Parathyroid adenoma (tissue), 2 donors: ENCODE measurements around the gene USH1C.

Source experiments
- H2AFZ ChIP-seq: fragments of 300-600 bp; sonication (generic); one replicate; pipeline ENCODE4 v1.7.0; 2017; ENCODE audit warnings: antibody characterized with exemption, mild to moderate bottlenecking
- H3K27ac ChIP-seq: fragments of 300-600 bp; sonication (generic); one replicate; pipeline ENCODE4 v1.7.0; 2017
- H3K27me3 ChIP-seq: fragments of 300-600 bp; sonication (generic); one replicate; pipeline ENCODE4 v1.7.0; 2017; ENCODE audit warnings: low read length; ENCODE audit not compliant: control insufficient read depth, insufficient read depth
- H3K36me3 ChIP-seq: fragments of 300-600 bp; sonication (generic); one replicate; pipeline ENCODE4 v1.7.0; 2017; ENCODE audit warnings: low read length; ENCODE audit not compliant: control insufficient read depth, insufficient read depth
- H3K4me1 ChIP-seq: fragments of 300-600 bp; sonication (generic); one replicate; pipeline ENCODE4 v1.7.0; 2017; ENCODE audit warnings: control low read depth
- H3K4me2 ChIP-seq: fragments of 300-600 bp; sonication (generic); one replicate; pipeline ENCODE4 v1.7.0; 2017; ENCODE audit warnings: low read length
- H3K4me3 ChIP-seq: fragments of 300-600 bp; sonication (generic); one replicate; pipeline ENCODE4 v1.7.0; 2017; ENCODE audit warnings: low read depth, low read length
- H3K79me2 ChIP-seq: fragments of 300-600 bp; sonication (generic); one replicate; pipeline ENCODE4 v1.7.0; 2017; ENCODE audit warnings: control low read depth
- H3K9ac ChIP-seq: fragments of 300-600 bp; sonication (generic); one replicate; pipeline ENCODE4 v1.7.0; 2017; ENCODE audit warnings: mild to moderate bottlenecking
- H3K9me3 ChIP-seq: fragments of 300-600 bp; sonication (generic); one replicate; pipeline ENCODE4 v1.7.0; 2017; ENCODE audit warnings: low read length; ENCODE audit not compliant: control insufficient read depth
- CTCF ChIP-seq: fragments of 300-600 bp; sonication (generic); IDR thresholded peaks from one replicate; pipeline ENCODE4 v1.7.0; 2017; ENCODE audit warnings: antibody characterized with exemption, mild to moderate bottlenecking
- donor health status: primary hyperparathyroidism.

Gene USH1C

GRCh38 chr11:17547051-17547577 lies 2.9 kb upstream of the USH1C start, which contains the start of gene OTOG:
TSS of gene OTOG (plus strand) at chr11:17547259. CDS start at chr11:17547373, 114 bp downstream.
- H3K4me2 ChIP-seq: no peak within 1 kb of the TSS
- no peaks in the 10 kb centered on the region for H3K9me3 ChIP-seq
- no peak for TF ChIP-seq CTCF
- no peak within 1 kb of the TSS for H3K27ac ChIP-seq
- H3K36me3 ChIP-seq: no peaks in the 10 kb centered on the region
- H3K9ac ChIP-seq: no peak within 1 kb of the TSS
- H2AFZ ChIP-seq: no peak within 1 kb of the TSS
- no peaks in the 10 kb centered on the region for H3K27me3 ChIP-seq
- H3K4me3 ChIP-seq: no peak within 1 kb of the TSS
- H3K79me2 ChIP-seq: no peaks in the 10 kb centered on the region
- H3K4me1 ChIP-seq: no peaks in the 10 kb centered on the region

DNA sequence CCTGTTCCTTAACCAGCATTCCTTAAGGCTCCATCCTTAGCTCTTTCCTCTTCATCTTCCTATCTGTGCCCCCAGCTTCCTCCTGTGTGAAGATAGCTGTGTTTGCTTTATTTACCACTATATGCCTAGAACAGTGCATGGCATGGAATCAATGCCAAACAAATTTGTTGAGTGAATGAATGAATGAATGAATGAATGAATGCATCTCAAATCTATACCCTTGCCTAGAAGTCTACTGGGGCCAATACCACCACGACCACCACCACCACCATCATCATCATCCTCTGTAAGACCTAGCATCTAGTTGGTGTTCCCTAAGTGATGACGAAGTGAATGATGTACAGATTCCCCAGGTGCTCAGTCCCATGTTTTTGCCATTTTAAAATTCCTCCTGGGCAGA lies 2.0 kb upstream of the USH1C start:
- TF ChIP-seq CTCF: no peak
- no peak overlapping the region for H2AFZ ChIP-seq
- no peaks in the 10 kb centered on the region for H3K36me3 ChIP-seq
- H3K27ac ChIP-seq: no peak overlapping the region
- no peak overlapping the region for H3K4me3 ChIP-seq
- no peaks in the 10 kb centered on the region for H3K4me1 ChIP-seq
- H3K9ac ChIP-seq: no peak overlapping the region
- H3K9me3 ChIP-seq: no peaks in the 10 kb centered on the region
- no peak overlapping the region for H3K4me2 ChIP-seq
- H3K79me2 ChIP-seq: no peaks in the 10 kb centered on the region
- H3K27me3 ChIP-seq: no peaks in the 10 kb centered on the region

GRCh38 chr11:17543574-17544180 lies 539 bp downstream of the USH1C start:
- no peak overlapping the region for H3K4me2 ChIP-seq
- no peaks in the 10 kb centered on the region for H3K4me1 ChIP-seq
- no peak overlapping the region for H3K4me3 ChIP-seq
- no peaks in the 10 kb centered on the region for H3K36me3 ChIP-seq
- no peak overlapping the region for H3K27ac ChIP-seq
- TF ChIP-seq CTCF: no peak
- H3K9me3 ChIP-seq: no peaks in the 10 kb centered on the region
- no peaks in the 10 kb centered on the region for H3K27me3 ChIP-seq
- H3K9ac ChIP-seq: no peak overlapping the region
- no peak overlapping the region for H2AFZ ChIP-seq
- no peaks in the 10 kb centered on the region for H3K79me2 ChIP-seq

GRCh38 chr11:17543041-17543440 lies 1.2 kb downstream of the USH1C start:
- Histone ChIP-seq H3K27ac (no peak overlapping the region), H3K4me1 (no peaks in the 10 kb centered on the region), H3K27me3 (no peaks in the 10 kb centered on the region), H3K4me3 (no peak overlapping the region), H3K9ac (no peak overlapping the region), H3K36me3 (no peaks in the 10 kb centered on the region), H3K79me2 (no peaks in the 10 kb centered on the region), H3K4me2 (no peak overlapping the region), H3K9me3 (no peaks in the 10 kb centered on the region), H2AFZ (no peak overlapping the region)
- TF ChIP-seq CTCF: no peak

GRCh38 chr11:17542249-17542648 lies 2.0 kb downstream of the USH1C start:
- H2AFZ ChIP-seq: no peak overlapping the region
- H3K4me2 ChIP-seq: no peak overlapping the region
- H3K9ac ChIP-seq: no peak overlapping the region
- H3K36me3 ChIP-seq: no peaks in the 10 kb centered on the region
- TF ChIP-seq CTCF: no peak
- H3K4me1 ChIP-seq: no peaks in the 10 kb centered on the region
- no peaks in the 10 kb centered on the region for H3K27me3 ChIP-seq
- no peak overlapping the region for H3K4me3 ChIP-seq
- no peaks in the 10 kb centered on the region for H3K9me3 ChIP-seq
- H3K79me2 ChIP-seq: no peaks in the 10 kb centered on the region
- H3K27ac ChIP-seq: no peak overlapping the region
